ENCODE results near the gene S1PR3. TPM values are rescaled to one million over a fixed set of nuclear protein-coding genes. Genes with fewer than 3 reads are reported as not detected.

The S1PR3 gene
- total RNA-seq, 1 experiment from 2014 or later = 23.3 TPM

DNA sequence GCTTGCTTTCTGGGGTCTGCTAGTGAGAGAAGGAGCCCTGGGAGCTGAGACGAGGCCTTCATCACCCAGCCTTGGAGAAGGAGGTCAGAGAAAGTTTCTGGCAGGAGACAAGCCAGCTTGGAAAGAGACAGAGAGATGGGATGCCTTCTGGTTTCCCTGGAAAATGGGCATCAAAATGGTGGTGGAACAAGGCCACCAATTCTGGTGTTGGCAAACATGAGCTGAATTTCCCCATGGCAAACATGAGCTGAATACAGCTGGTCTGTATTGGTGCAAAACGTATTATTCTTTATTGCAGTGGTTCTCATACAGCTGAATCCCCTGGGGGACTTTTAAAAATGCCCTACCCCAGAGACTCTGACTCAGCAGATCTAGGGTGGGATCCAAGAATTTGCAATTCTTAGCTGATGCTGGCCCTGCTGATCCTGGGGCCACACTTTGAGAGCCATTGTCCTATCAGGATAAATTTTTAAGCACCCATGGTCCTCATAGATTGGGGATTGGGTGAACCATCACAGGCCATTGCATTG is 39.1 kb upstream of the S1PR3 start:
- Histone ChIP-seq H3K27ac (no peak overlapping the region), H3K9me3 (ENCODE audit: insufficient read depth, low read depth) (no peaks in the 10 kb centered on the region), H3K9me2 (ENCODE audit: insufficient read depth) (no peaks in the 10 kb centered on the region), H2AFZ (no peak overlapping the region), H3K27me3 (ENCODE audit: insufficient read depth, low read depth) (no peaks in the 10 kb centered on the region), H3K79me2 (ENCODE audit: low read depth) (no peaks in the 10 kb centered on the region), H3K4me3 (no peak overlapping the region), H3K36me3 (ENCODE audit: low read depth) (no peaks in the 10 kb centered on the region), H3K4me1 (replicated peaks; ENCODE audit: insufficient read depth) (peaks cover 39% of the 10 kb centered on the region), H3F3A (ENCODE audit: insufficient read depth, low read depth) (peaks cover 29% of the 10 kb centered on the region), H3K4me2 (no peak overlapping the region), H4K20me1 (ENCODE audit: insufficient read depth) (no peaks in the 10 kb centered on the region)
- intact Hi-C loops (cut with micrococcal nuclease; ENCODE audit: unreplicated experiment) = no loop called here
- TF ChIP-seq, protein P1, sequence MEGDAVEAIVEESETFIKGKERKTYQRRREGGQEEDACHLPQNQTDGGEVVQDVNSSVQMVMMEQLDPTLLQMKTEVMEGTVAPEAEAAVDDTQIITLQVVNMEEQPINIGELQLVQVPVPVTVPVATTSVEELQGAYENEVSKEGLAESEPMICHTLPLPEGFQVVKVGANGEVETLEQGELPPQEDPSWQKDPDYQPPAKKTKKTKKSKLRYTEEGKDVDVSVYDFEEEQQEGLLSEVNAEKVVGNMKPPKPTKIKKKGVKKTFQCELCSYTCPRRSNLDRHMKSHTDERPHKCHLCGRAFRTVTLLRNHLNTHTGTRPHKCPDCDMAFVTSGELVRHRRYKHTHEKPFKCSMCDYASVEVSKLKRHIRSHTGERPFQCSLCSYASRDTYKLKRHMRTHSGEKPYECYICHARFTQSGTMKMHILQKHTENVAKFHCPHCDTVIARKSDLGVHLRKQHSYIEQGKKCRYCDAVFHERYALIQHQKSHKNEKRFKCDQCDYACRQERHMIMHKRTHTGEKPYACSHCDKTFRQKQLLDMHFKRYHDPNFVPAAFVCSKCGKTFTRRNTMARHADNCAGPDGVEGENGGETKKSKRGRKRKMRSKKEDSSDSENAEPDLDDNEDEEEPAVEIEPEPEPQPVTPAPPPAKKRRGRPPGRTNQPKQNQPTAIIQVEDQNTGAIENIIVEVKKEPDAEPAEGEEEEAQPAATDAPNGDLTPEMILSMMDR (conservative IDR thresholded peaks at IDR 0.05) = no peak
- no peak for TF ChIP-seq EZH2 (IDR thresholded peaks at IDR 0.05; ENCODE audit: low read depth)
- POLR2A ChIA-PET (ENCODE audit: unreplicated experiment) = interaction anchor here (0.6 kb wide), 1 partner anchor 175 kb away, joined by 3 read pairs; no protein-coding TSS in a partner anchor
- BruUV-seq (replicated peaks) = no TSS peak
- CTCF ChIA-PET = no interaction called here
- no peak for DNase-seq

DNA sequence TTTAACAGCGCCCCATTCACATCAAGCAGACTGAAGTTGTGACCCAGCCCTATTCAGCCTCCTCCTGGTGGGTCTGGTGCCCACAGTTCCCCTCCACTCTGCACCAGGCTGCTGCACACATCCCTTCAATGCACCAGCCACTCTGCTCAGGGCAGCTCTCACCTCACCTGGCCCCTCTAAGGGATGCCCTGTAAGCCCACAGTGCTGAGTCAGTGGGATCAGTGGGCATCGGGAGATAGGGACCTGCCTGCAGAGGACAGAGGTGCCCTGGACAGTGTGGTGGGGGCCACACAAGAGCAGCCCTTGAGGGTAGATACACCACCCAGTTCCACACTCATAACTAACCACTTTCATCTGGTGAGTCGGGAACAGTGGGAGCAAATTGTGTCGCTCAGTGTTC is 38.3 kb upstream of the S1PR3 start:
- ChIA-PET CTCF (no interaction called here), POLR2A (ENCODE audit: unreplicated experiment) (no interaction called here)
- no TSS peak for BruUV-seq (replicated peaks)
- intact Hi-C loops (cut with micrococcal nuclease; ENCODE audit: unreplicated experiment) = no loop called here
- H3F3A ChIP-seq (ENCODE audit: insufficient read depth, low read depth) = peaks cover 21% of the 10 kb centered on the region
- no peak for DNase-seq
- no peaks in the 10 kb centered on the region for H3K27me3 ChIP-seq (ENCODE audit: insufficient read depth, low read depth)
- TF ChIP-seq EZH2 (IDR thresholded peaks at IDR 0.05; ENCODE audit: low read depth) = no peak
- TF ChIP-seq, protein P1 (conservative IDR thresholded peaks at IDR 0.05) = no peak
- no peak overlapping the region for H3K4me3 ChIP-seq
- no peak overlapping the region for H3K27ac ChIP-seq
- no peak overlapping the region for H2AFZ ChIP-seq
- no peaks in the 10 kb centered on the region for H3K9me3 ChIP-seq (ENCODE audit: insufficient read depth, low read depth)
- H3K9me2 ChIP-seq (ENCODE audit: insufficient read depth) = no peaks in the 10 kb centered on the region
- peaks cover 38% of the 10 kb centered on the region for H3K4me1 ChIP-seq (replicated peaks; ENCODE audit: insufficient read depth)
- H3K4me2 ChIP-seq = no peak overlapping the region
- H3K79me2 ChIP-seq (ENCODE audit: low read depth) = no peaks in the 10 kb centered on the region
- H4K20me1 ChIP-seq (ENCODE audit: insufficient read depth) = no peaks in the 10 kb centered on the region
- no peaks in the 10 kb centered on the region for H3K36me3 ChIP-seq (ENCODE audit: low read depth)

DNA sequence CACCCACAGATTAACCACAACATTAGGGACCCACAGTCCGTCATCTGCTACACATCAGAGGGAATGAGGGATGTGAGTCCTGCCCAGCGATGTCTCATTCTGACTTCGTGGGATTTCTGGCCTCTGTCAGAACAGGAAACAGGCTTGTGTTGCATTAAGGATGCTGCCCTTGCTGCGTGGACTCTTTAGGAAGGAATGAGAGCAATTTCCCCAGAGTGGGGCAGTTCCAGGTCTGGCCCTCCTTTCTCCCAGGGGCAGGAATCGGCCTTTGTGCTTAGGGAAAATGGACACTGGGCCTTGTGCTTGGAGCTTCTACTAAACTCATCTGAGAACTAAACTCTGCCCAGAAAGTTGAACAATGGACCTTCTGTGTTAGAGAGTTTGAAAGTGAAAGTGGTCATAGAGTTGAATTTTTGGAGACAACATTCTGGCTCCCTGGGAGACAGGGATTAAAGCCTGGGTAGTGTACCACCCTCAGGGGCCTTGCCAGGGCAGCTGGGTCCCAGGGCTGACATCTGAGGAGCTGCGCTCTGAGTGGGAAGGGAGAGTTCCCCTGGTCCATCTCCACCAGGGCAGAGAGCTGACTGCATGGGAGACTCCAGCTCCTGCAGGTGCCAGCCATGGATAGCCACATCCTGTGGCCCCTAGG is 37.8 kb upstream of the S1PR3 start:
- Histone ChIP-seq H4K20me1 (ENCODE audit: insufficient read depth) (no peaks in the 10 kb centered on the region), H3K9me3 (ENCODE audit: insufficient read depth, low read depth) (no peaks in the 10 kb centered on the region), H3F3A (ENCODE audit: insufficient read depth, low read depth) (peaks cover 18% of the 10 kb centered on the region), H3K4me3 (no peak overlapping the region), H3K36me3 (ENCODE audit: low read depth) (no peaks in the 10 kb centered on the region), H3K27me3 (ENCODE audit: insufficient read depth, low read depth) (no peaks in the 10 kb centered on the region), H3K4me1 (replicated peaks; ENCODE audit: insufficient read depth) (peaks cover 36% of the 10 kb centered on the region), H3K4me2 (no peak overlapping the region), H3K27ac (no peak overlapping the region), H3K79me2 (ENCODE audit: low read depth) (no peaks in the 10 kb centered on the region), H3K9me2 (ENCODE audit: insufficient read depth) (no peaks in the 10 kb centered on the region), H2AFZ (no peak overlapping the region)
- BruUV-seq (replicated peaks) = no TSS peak
- CTCF ChIA-PET = no interaction called here
- no peak for DNase-seq
- TF ChIP-seq, protein P1 (conservative IDR thresholded peaks at IDR 0.05) = no peak
- TF ChIP-seq EZH2 (IDR thresholded peaks at IDR 0.05; ENCODE audit: low read depth) = no peak
- POLR2A ChIA-PET (ENCODE audit: unreplicated experiment) = no interaction called here
- intact Hi-C loops (cut with micrococcal nuclease; ENCODE audit: unreplicated experiment) = no loop called here

Data from PC-9 (cell line).